Stimulated activated CD4-positive, alpha-beta T cell treated with anti-CD3 and anti-CD28 coated beads, Interleukin-12 subunit alpha, Interleukin-12 subunit beta, amount 100 ng/mL, for 48 hours (primary cell): ENCODE measurements around the gene LOXHD1.

ENCODE experiments used
- DNase-seq, 3 donors: peaks; one replicate each; pipeline ENCODE4 v3.0.0-alpha.2; 2020; ENCODE audit warnings: low read depth in 2 of 3, low spot score in 1 of 3

The LOXHD1 gene

DNA sequence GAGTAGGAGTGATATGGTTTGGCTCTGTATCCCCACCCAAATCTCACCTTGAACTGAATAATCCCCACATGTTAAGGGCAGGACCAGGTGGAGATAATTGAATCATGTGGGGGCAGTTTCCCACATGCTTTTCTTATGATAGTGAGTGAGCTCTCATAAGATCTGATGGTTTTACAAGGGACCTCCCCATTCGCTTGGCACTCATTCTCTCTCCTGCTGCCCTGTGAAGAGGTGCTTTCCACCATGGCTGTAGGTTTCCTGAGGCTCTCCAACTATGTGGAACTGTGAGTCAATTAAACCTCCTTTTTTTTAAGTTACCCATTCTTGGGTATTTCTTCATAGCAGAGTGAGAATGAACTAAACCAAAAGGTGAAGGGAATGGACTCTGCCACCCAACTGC is 207.5 kb downstream of the LOXHD1 start:
- no peak for DNase-seq

GRCh38 chr18:46449033-46449432 is 208.0 kb downstream of the LOXHD1 start:
- DNase-seq = no peak

GRCh38 chr18:46448347-46448746 is 208.7 kb downstream of the LOXHD1 start:
- DNase-seq = no peak

GRCh38 chr18:46447792-46448191 is 209.2 kb downstream of the LOXHD1 start:
- no peak for DNase-seq

DNA sequence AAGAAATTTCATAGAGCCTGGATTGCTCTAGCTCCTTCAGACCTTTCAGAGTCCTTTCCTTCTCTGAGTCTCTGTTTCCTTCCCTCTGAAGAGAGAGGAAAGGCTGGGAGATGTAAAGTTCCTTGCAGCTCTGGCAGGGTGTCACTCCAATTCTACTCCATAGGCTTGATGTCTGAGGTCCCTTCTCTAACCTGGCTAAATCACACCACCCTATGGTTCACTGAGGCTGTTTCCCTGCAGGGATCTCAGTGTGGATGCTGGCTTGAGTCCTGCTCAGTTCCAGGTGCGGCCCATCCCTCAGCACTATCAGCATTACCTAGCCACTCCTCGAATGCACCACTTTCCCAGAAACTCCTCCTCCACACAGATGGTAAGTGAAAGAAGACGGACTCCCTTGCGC is 209.7 kb downstream of the LOXHD1 start:
- DNase-seq = no peak

DNA sequence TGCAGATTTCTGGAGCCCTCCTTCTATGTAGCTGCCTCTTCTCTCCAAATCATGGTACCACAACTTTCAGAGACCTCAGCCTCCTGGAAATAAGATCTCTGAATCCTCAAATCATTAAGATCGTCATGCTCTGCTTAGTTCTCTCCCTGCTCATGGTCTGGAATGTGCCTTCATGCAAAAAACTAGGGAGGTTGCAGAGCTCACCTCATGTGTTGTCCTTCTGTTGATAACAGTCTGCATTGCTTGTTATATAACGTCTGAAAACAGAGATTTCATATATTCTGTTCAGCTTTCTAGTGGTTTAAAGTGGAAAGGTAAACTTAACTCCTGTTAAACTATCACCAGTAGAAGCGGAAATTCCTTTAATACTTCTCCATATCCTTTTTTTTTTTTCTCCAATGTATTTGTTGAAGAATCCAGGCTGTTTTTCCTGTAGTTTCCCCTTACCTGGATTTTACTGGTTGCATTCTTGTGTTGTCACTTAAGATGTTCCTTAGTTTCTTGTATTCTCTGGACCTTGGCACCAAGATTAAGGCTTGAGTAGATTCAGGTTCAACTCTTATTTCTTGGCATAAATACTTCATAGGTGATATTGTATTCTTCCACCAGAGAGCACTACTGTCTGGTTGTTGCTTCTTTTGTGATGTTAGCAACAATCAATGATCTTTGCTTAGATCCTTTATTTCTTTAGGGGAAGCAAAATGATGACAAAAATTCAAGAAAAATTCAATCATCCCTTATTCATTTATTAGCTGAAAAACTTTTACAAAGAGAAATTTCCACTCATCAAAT is 211.3 kb downstream of the LOXHD1 start:
- no peak for DNase-seq

- no peak for DNase-seq
These were observed 218.0 kb downstream of the LOXHD1 start for GRCh38 chr18:46439037-46439436.

GRCh38 chr18:46437061-46437460 is 220.0 kb downstream of the LOXHD1 start:
- DNase-seq = no peak

GRCh38 chr18:46436621-46437020 is 220.4 kb downstream of the LOXHD1 start:
- DNase-seq = no peak

DNA sequence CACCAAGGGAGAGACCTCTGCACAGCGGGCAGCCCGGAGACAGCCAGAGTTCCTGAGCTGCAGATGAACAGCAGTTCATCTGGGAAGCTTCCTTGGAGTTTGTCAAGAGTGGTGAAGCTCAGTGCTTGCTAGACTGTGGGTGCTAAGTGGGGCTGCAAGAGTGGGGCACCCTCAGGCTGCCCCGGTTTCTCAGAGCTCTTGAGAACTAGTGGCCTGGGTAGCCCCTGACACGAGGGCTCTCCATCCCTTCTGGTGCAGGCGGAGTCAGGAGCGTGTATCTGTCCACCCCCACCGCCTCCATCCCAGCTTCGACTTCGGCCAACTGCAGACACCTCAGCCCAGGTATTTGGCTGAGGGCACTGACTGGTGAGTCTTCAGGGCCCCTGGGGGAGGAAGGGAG is 222.0 kb downstream of the LOXHD1 start:
- no peak for DNase-seq

DNA sequence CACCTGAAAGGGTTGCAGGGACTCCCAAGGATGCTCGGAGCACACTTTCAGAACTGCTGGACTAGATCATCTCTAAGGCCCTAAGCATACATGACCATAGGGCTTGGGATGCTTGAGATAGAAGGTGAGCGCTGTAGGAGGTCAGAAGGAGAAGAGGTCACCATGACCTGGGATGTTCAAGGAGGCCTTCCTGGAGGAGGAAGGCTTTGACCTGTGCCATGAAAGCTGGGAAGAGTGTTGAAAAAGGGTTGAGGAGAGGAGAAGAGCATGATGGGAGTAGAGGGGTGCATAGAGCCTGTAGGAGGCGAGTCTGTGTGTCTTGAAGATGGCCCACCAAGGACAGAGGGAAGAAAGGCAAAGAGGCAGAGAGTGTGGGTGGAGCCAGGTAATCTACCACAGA is 222.4 kb downstream of the LOXHD1 start:
- no peak for DNase-seq

- no peak for DNase-seq
These were observed 223.7 kb downstream of the LOXHD1 start for GRCh38 chr18:46433121-46433826.

DNA sequence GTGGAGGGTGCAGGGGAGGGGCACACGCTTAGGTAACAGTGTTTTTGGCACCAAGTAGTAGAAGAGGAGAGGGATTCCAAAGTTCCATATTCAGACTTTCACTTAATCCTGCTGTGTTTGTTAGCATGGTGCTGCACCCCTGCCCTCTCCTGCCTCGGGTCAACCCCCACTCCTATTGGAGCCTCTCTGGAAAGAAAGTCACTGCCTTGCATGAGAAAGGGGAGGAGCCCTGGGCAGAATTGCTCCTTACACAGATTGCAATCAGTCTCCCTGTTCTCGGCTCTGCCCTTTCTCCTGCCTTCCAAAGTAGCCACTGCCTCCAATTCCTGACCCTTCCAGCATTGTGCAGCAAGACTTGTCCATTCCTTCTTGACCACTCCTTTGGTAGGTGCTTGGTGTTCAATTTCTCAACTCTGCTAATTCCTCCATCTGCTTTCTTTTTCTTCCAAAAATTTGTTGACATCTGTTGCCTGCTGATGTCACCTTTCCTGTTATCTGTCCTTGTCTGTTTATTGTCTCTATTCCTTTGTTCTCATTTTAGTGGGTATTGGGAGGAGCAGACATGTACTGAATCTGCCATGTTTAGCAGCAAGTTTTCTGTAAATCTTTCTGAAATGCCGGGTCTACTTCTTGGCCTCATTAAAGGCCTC is 225.4 kb downstream of the LOXHD1 start:
- DNase-seq = no peak

DNA sequence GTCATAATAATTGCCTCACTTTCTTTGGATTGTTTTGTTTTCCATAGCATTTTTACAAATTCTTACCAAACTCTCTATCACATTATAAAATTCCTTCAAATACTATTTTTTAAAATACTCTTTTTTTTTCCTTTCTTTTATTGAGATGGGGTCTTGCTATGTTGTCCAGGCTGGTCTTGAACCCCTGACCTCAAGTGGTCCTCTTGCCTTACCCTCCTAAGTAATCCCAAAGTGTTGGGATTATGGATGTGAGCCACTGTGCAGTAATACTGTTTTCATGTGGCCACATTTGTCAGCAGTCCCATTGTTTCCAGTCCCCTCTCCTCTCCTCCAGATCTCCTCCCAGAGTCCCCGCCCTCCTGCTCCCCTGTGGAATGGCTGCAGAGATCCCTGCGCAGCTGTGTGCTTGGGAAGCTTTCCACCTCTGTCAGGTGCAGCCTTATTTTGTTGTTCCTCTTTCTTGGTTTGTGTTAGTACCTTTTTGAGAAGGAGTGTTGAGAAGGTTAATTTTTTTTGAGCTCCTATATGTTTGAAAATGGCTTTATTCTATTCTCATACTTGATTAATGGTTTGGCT is 227.3 kb downstream of the LOXHD1 start:
- DNase-seq = no peak

GRCh38 chr18:46429130-46429529 is 227.9 kb downstream of the LOXHD1 start:
- no peak for DNase-seq

DNA sequence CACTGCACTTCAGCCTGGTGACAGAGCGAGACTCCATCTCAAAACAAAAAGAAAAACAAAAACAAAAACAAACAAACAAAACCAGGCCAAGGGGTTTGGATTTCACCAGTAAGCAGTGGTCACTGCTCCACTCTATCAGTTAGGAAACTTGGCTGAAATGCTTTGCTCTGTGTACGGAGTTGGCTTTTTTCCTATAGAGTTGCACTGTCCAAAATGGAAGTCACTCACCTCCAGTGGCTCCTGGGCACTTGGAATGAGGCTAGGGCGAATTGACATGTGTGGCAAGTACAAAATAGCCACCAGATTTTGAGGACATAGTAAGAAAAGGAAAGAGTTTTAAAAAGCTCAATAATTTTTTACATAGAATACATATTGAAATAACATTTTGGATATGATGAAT is 228.7 kb downstream of the LOXHD1 start:
- no peak for DNase-seq

- DNase-seq = no peak
These were observed 229.6 kb downstream of the LOXHD1 start for GRCh38 chr18:46427216-46427995.
